HG03097 (cell line): ENCODE data around the gene HAO2.

Experiments
- ATAC-seq: cut with Tn5 transposase; IDR thresholded peaks from one replicate; pipeline ENCODE4 v1.9.1; 2021; ENCODE audit not compliant: unreplicated experiment, low FRiP score

HAO2 gene

DNA sequence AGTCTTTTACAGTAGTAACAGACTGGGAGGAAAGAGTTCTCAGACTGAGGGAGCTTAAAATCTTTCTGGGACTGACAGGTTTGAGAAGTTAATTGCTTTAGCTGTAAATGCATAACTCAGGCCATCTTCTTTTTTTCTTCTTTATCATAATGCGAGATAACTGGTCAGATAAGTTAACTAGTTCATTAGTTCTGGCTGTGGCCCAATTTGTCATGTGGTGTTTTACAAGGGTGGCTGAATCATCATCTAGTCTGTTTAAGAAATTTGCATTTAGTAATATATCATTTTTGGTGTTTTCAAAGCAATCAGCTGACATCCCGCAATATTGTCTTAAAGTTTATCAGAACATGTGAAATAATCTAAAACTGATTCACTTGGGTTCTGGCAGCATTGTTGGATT, 60.4 kb downstream of the HAO2 start:
- ATAC-seq = no peak

DNA sequence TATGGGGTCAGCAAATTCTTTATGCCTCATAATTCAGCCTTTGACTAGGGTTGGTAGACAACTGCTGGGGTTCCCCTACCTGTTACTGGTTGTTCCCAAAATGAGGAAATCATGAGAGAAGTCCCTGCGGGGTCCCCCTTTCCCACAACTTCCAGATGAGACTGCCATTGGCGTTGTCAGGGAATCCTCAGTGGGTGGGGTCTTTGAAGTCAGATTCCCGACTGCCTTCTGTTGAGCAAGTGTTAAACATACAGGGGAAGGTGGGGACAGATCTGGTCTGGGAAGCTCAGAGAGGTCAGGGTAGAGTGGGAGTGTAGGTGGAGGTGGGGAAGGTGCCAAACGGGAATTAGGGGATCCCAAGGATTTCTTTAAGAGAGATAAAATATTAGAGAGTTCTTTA, 61.1 kb downstream of the HAO2 start:
- ATAC-seq = no peak

DNA sequence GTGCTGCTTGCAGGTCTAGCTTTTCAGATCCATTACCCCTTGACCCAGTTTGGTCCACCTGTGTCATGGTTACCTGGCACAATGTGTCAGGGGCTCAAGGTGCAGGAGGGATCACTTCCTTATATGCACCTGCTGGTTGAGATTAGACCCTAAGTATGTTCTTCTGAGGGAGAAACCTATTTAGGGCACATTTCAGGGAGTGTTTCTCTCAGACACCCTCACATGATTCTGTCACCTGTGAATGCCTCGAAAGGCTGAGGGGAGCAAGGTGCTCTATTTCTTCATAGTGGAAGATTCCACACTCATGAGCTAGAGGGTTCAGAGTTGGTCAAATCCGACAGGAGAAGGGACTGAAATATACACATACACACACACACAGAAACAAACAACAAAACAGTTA, 61.9 kb downstream of the HAO2 start:
- no peak for ATAC-seq

DNA sequence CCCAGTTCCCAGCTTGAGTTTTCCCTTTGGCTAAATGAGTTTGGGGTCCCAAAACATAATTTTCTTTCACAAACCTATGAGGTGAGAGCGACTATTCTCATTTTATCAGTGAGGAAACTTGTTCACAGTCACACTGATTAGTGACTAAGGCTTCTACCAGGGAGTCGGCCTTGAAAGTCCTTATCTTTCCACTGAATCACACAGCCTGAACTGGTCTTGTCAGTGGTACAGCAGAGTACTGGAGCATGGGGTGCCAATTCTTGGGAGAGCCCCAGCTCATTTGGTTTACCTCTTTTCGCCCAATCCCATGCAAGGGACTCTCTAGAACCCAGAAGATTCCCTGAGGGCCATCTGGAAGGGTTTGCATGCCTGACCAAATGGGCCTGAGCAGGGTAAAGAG, 63.3 kb downstream of the HAO2 start:
- no peak for ATAC-seq

DNA sequence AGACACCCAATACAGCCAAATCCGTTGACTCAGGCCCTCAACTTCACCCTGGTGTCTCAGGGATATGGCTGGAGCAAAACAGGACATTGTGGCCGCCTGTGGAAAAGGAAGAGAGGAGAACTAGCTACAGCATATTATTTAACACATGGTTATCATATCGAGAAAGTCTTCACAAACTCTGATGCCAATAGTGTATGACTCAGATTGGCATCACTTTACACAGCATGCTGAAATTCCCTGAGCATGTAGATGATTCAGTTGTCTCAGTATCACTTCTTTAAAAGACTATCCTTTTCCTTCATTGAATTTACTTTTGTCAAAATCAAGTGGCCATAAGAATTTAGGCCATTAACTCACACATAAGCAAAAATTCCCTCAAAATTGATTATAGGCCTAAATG, 66.5 kb downstream of the HAO2 start:
- no peak for ATAC-seq

DNA sequence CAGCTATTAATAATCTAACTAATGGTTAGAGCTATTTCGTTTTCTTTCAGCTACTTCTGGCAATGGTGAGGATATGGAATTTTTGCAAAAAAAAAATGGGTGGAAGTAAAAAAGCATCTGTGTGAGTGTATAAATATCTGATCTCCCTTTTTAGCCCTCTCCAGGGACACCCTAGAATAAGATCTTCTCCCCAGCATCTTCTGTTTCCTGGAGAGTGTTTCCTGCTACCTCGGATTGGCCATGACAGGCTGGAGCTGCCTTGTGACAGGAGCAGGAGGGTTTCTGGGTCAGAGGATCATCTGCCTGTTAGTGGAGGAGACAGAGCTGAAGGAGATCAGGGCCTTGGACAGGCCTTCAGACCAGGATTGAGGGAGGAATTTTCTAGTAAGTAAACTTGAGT, 70.2 kb downstream of the HAO2 start:
- ATAC-seq = no peak

DNA sequence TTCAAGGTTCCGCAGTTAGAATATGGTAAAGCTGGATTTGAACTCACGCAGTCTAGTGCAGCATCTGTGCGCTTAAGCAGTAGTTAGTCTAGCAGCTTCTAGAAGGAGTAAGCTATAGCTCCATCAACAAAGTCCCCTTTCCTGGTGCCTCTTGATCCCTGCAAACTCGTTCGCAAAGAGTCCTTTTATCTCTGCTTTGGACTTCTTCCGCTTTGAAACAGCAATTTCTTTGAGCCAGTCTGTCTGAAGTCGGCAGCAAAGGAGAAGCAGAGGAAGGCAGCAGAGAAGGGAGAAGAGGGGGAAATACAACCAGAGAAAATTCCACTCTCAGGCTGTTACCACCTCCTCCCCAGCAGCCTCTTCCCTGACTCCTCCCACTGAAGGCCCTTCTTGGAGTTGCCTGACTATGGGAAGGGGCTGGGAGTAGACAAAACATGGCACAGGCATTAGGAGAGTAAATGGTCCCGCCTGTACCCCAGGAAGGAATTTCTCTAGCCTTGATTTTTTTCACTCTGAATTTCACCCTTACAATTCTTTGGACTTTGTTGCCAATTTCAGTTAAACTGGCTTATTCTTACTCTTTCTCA, 72.2 kb downstream of the HAO2 start:
- no peak for ATAC-seq

DNA sequence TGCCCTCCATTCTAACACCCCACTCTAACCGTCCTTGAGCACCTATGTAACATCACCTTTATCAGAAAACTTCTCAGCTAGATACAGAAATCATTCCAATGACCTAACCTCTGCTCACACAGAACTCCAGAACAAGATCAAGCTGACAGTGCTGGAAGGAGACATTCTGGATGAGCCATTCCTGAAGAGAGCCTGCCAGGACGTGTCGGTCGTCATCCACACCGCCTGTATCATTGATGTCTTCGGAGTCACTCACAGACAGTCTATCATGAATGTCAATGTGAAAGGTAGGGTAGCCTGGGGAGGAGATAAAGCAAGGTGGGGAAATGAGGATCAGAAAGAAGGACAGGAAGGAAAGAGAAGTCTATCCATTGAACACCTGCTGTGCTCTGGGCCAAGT, 74.2 kb downstream of the HAO2 start:
- ATAC-seq = no peak
